ENCODE data around the gene KIF4B.

DNA sequence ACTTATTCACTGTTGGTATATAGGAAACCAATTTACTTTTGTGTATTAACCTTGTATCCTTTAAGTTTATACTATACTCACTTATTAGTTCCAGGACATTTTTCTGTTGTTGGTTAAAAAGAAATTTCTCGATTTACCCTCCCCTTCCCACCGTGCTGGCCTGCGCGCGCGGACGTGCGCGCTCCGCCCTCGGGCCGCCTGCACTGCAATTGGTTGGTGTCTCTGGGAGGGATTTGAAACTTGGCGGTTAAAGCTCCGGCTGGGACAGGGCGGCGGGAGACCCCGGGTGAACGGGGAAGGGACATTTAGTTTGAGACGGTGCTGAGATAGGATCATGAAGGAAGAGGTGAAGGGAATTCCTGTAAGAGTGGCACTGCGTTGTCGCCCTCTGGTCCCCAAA is at the start of gene KIF4B:
- TF ChIP-seq HDAC6 (IDR thresholded peaks at IDR 0.05; ENCODE audit: low read depth, low read length), result no peak
- TF ChIP-seq, protein P1, sequence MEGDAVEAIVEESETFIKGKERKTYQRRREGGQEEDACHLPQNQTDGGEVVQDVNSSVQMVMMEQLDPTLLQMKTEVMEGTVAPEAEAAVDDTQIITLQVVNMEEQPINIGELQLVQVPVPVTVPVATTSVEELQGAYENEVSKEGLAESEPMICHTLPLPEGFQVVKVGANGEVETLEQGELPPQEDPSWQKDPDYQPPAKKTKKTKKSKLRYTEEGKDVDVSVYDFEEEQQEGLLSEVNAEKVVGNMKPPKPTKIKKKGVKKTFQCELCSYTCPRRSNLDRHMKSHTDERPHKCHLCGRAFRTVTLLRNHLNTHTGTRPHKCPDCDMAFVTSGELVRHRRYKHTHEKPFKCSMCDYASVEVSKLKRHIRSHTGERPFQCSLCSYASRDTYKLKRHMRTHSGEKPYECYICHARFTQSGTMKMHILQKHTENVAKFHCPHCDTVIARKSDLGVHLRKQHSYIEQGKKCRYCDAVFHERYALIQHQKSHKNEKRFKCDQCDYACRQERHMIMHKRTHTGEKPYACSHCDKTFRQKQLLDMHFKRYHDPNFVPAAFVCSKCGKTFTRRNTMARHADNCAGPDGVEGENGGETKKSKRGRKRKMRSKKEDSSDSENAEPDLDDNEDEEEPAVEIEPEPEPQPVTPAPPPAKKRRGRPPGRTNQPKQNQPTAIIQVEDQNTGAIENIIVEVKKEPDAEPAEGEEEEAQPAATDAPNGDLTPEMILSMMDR (IDR thresholded peaks at IDR 0.05; ENCODE audit: control extremely low read depth in 1 of 3, insufficient read depth in 1 of 3, low read depth in 1 of 3, low read length in 3 of 3), result no peak
- no peak for TF ChIP-seq FOSL1 (IDR thresholded peaks at IDR 0.05; ENCODE audit: insufficient read depth, low read depth, low read length)
- TF ChIP-seq NANOG (IDR thresholded peaks at IDR 0.05; ENCODE audit: insufficient read depth, low read depth, low read length, poor library complexity, severe bottlenecking), result no peak
- TF ChIP-seq GABPA (IDR thresholded peaks at IDR 0.05; ENCODE audit: borderline replicate concordance, insufficient read depth, low read length), result no peak
- no peak for TF ChIP-seq KDM1A (IDR thresholded peaks at IDR 0.05; ENCODE audit: borderline replicate concordance, low read length)

Measured in H1 (cell line).